Body of pancreas (tissue), 4 donors: ENCODE measurements around the gene OR51G1. TPM values are rescaled to one million over a fixed set of nuclear protein-coding genes. Genes with fewer than 3 reads are reported as not detected.
"Not testable (repeated sequence)": the region's sequence is repeated elsewhere in the genome, so short reads cannot be mapped to it uniquely, and the experiment has no call there.

Experiments used
- ATAC-seq: fragments of 150-250 bp; one replicate; pipeline ENCODE4 v1.9.1; 2016
- DNase-seq, 4 donors: peaks; one replicate each; pipeline ENCODE4 v3.0.0-alpha.2; 2019
- H3K27ac ChIP-seq, 4 donors: fragments of 200-600 bp; sonication (generic); 1 replicate in 3 of 4; 2 replicates in 1 of 4; pipeline versions ENCODE4 v1.5.1 to v1.6.1; 2016 to 2019; ENCODE audit warnings: mild to moderate bottlenecking in 1 of 4, mixed read lengths in 1 of 4, moderate library complexity in 1 of 4
- H3K27me3 ChIP-seq, 2 donors: fragments of 200-600 bp; sonication (generic); one replicate each; pipeline ENCODE4 v1.6.0; 2016; ENCODE audit warnings: mild to moderate bottlenecking in 1 of 2
- H3K36me3 ChIP-seq, 2 donors: fragments of 200-600 bp; sonication (generic); replicated peaks in 1 of 2; 2 replicates each; pipeline ENCODE4 v1.5.1; 2016; ENCODE audit warnings: low read depth in 2 of 2; ENCODE audit not compliant: insufficient read depth in 1 of 2
- H3K4me1 ChIP-seq: fragments of 200-600 bp; sonication (generic); one replicate; pipeline ENCODE4 v1.6.0; 2016
- H3K4me3 ChIP-seq, 2 donors: fragments of 200-600 bp; sonication (generic); 1 replicate in 1 of 2; 2 replicates in 1 of 2; pipeline ENCODE4 v1.5.1; 2016 to 2019
- H3K9me3 ChIP-seq, 3 donors: fragments of 200-600 bp; sonication (generic); 1 replicate in 2 of 3; 2 replicates in 1 of 3; pipeline ENCODE4 v1.5.1; 2016
- POLR2A ChIP-seq, 3 donors: fragments of 450-650 bp; IDR thresholded peaks; one replicate each; pipeline ENCODE4 v1.6.1; 2016; ENCODE audit warnings: antibody characterized with exemption in 3 of 3, mild to moderate bottlenecking in 2 of 3
- WGBS, 2 donors: methylation state at CpG; one replicate each; pipeline ENCODE4 v1.1.5; 2017; 5-methylcytosine and 5-hydroxymethylcytosine counted together
- intact Hi-C: fragments of 100-400 bp; cut with DNase I; formaldehyde crosslinking; loops from one replicate; pipeline ENCODE4 v1.15.1; 2023
- total RNA-seq, 2 donors: library from RNA; depleted of rRNA; stranded (reverse); fragments of >200 nt; gene quantifications; one replicate each; pipeline ENCODE4 v1.1.0, GENCODE V29; 2016
- TF ChIP-seq, protein P1 (sequence below), 7 experiments: fragments of 450-650 bp in 4 of 7; fragments of 200-600 bp in 3 of 7; sonication (generic) in 3 of 7; IDR thresholded peaks; one replicate each; pipeline ENCODE4 v1.5.1; 2016 to 2019; ENCODE audit warnings: antibody characterized with exemption in 7 of 7

Gene OR51G1, protein sequence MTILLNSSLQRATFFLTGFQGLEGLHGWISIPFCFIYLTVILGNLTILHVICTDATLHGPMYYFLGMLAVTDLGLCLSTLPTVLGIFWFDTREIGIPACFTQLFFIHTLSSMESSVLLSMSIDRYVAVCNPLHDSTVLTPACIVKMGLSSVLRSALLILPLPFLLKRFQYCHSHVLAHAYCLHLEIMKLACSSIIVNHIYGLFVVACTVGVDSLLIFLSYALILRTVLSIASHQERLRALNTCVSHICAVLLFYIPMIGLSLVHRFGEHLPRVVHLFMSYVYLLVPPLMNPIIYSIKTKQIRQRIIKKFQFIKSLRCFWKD
- not detected for total RNA-seq

DNA sequence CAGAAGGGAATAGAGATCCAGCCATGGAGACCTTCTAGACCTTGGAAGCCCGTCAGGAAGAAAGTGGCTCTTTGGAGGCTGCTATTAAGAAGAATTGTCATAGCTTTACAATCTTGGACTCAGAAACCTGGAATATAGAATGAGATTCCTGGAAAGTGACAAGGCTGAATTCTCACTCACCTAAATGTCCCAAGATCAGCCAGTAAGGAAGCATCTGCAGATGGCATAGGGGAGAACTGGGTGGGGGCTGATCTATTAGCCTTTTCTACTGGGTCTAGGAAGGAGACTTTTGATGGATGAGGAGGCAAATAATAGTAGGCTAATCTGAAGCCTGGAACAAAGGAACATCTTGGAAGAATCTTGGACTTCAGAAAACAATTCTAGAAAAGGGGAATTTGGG is at the start of gene OR51G1:
OR51G1 (minus strand) TSS at position 101 of the 400 bp plus-strand sequence; CDS start at position 101, 0 bp downstream.
- no peak for DNase-seq
- intact Hi-C loops: no loop called here
- no peak for ATAC-seq
- H3K4me3 ChIP-seq: no peak within 1 kb of the TSS
- H3K27ac ChIP-seq: no peak within 1 kb of the TSS
- WGBS, 2 donors: 59 to 87% methylated on average over 1 of the region's 1 CpG
- H3K4me1 ChIP-seq: no peaks in the 10 kb centered on the region
- no peaks in the 10 kb centered on the region for H3K36me3 ChIP-seq
- H3K27me3 ChIP-seq: no peaks in the 10 kb centered on the region
- no peaks in the 10 kb centered on the region for H3K9me3 ChIP-seq
- TF ChIP-seq, protein P1, sequence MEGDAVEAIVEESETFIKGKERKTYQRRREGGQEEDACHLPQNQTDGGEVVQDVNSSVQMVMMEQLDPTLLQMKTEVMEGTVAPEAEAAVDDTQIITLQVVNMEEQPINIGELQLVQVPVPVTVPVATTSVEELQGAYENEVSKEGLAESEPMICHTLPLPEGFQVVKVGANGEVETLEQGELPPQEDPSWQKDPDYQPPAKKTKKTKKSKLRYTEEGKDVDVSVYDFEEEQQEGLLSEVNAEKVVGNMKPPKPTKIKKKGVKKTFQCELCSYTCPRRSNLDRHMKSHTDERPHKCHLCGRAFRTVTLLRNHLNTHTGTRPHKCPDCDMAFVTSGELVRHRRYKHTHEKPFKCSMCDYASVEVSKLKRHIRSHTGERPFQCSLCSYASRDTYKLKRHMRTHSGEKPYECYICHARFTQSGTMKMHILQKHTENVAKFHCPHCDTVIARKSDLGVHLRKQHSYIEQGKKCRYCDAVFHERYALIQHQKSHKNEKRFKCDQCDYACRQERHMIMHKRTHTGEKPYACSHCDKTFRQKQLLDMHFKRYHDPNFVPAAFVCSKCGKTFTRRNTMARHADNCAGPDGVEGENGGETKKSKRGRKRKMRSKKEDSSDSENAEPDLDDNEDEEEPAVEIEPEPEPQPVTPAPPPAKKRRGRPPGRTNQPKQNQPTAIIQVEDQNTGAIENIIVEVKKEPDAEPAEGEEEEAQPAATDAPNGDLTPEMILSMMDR (IDR thresholded peaks at IDR 0.05): no peak
- TF ChIP-seq POLR2A (IDR thresholded peaks at IDR 0.05): no peak

DNA sequence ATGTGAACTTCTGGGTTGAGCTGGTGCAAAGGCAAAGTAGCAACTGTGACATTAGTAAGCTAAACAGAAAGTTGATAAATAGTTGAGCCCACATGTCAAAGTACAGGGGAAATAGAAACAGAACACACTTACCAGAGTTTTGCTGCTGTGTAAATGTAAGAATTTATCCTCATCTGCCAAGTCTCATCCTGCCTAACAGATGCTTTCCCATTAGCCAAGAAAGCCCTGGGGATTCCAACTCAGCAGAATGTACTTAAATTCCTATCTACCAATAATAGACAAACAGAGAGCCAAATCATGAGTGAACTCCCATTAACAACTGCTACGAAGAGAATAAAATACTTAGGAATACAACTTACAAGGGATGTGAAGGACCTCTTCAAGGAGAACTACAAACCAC is 38.7 kb upstream of the OR51G1 start:
- Histone ChIP-seq H3K27me3 (no peaks in the 10 kb centered on the region), H3K36me3 (no peaks in the 10 kb centered on the region), H3K27ac (no peak overlapping the region), H3K4me1 (peaks cover 1% of the 10 kb centered on the region), H3K9me3 (no peaks in the 10 kb centered on the region), H3K4me3 (no peak overlapping the region)
- DNase-seq (no peak), ATAC-seq (no peak)
- intact Hi-C loops: no loop called here
- WGBS, 2 donors: 70 to 79% methylated on average over 1 of the region's 1 CpG
- TF ChIP-seq POLR2A (IDR thresholded peaks at IDR 0.05): no peak
- TF ChIP-seq, protein P1 (IDR thresholded peaks at IDR 0.05): no peak

DNA sequence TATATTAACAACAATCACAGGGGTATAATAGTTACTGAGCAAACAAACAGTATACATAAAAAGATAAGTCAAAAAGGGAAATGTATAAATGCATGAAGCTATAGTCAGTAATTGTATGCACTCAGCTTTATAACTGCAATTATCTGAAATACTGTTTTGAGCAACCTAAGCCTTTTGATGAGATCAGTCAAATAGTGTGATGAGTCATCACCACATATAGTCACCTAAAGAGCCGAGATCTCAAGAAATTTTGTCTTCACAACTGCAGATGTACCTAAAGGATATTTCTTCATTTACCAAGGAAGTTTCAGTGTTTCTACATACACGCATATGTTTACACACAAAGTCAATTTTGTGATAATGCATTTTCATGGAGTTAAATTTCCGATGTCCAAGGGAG is 36.7 kb upstream of the OR51G1 start:
- no peak overlapping the region for H3K27ac ChIP-seq
- 51 to 66% methylated on average over 3 of the region's 3 CpGs for WGBS, 2 donors
- H3K4me3 ChIP-seq: no peak overlapping the region
- no peaks in the 10 kb centered on the region for H3K27me3 ChIP-seq
- TF ChIP-seq, protein P1 (IDR thresholded peaks at IDR 0.05): no peak
- TF ChIP-seq POLR2A (IDR thresholded peaks at IDR 0.05): no peak
- H3K4me1 ChIP-seq: peaks cover 6% of the 10 kb centered on the region
- H3K36me3 ChIP-seq: no peaks in the 10 kb centered on the region
- intact Hi-C loops: no loop called here
- no peak for DNase-seq
- no peaks in the 10 kb centered on the region for H3K9me3 ChIP-seq
- no peak for ATAC-seq

DNA sequence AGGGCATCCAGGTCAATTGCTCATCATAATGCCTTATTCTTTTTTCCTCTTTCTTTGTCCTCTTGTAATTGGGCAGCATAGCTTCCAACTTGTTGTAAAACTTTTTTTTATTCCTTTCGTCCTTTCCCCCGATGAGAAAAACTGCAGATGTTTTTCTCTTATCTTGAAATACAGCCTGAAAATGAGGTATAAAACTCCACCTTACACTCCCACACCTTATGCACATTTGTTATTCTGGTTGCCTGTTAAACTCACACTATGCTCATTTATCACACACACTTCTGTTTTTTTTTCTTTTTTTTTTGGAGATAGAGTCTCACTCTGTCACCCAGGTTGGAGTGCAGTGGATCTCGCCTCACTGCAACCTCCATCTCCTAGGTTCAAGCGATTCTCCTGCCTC is 33.3 kb upstream of the OR51G1 start:
- no peak overlapping the region for H3K4me3 ChIP-seq

DNA sequence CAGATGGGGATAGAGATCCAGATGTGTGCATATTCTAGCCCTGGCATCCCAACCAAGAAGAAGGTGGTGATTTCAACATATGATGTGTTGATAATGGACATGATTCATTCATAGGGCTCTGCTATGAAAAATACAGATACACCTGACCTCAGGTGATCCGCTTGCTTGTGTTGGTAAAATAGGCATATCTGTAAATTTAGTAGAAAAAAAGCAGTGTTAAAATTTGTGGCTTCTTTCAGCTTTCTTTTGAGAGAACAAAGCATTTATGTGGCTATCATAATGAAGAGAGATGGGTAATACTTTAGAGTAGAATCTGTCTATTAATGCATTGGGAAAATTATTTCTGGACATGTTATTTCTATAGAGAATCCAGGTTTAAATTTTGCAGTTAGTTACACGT is 31.5 kb upstream of the OR51G1 start, which contains the start of gene OR51A2:
OR51A2 (minus strand) TSS at position 101 of the 400 bp plus-strand sequence; CDS start at position 101, 0 bp downstream.
- H3K4me1 ChIP-seq, ATAC-seq, H3K9me3 ChIP-seq, H3K27ac ChIP-seq, intact Hi-C loops, H3K4me3 ChIP-seq, DNase-seq, H3K36me3 ChIP-seq, H3K27me3 ChIP-seq: not testable (repeated sequence)
- WGBS, 2 donors: 77 to 88% methylated on average over 2 of the region's 2 CpGs

More for the DNA sequence above, 33.3 kb upstream of the OR51G1 start:
- no peak for DNase-seq
- Histone ChIP-seq H3K4me1 (peaks cover 6% of the 10 kb centered on the region), H3K27ac (no peak overlapping the region), H3K27me3 (no peaks in the 10 kb centered on the region), H3K9me3 (no peaks in the 10 kb centered on the region), H3K36me3 (no peaks in the 10 kb centered on the region)
- intact Hi-C loops: no loop called here
- 31 to 37% methylated on average over 4 of the region's 4 CpGs for WGBS, 2 donors
- ATAC-seq: peak; percentile 72
- TF ChIP-seq POLR2A (IDR thresholded peaks at IDR 0.05): no peak
- TF ChIP-seq, protein P1 (IDR thresholded peaks at IDR 0.05): no peak
